ENCODE results near the gene POLR2L.

The POLR2L gene

DNA sequence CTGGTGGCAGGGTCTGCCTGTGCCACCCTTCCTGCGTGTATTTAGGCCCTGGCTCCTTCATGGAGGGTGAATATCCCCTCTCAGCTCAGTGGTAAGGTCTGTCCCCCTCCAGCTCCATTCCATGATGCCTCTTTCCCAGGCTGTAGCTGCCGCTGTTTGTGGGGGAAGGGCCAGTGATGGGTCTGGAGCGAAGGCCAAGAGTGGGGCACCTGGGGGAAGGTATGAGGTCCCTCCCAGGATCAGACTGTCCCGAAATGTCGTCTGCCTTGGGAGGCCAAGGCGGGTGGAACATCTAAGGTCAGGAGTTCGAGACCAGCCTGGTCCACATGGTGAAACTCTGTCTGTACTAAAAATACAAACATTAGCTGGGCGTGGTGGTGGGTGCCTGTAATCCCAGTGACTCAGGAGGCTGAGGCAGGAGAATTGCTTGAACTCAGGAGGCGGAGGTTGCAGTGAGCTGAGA lies 8.4 kb downstream of the POLR2L start:
- peaks cover 90% of the 10 kb centered on the region for H4K20me1 ChIP-seq
- H3K9me3 ChIP-seq = no peaks in the 10 kb centered on the region
- no peak overlapping the region for H3K27ac ChIP-seq
- no peak for TF ChIP-seq Cebpa-rat (IDR thresholded peaks at IDR 0.05)
- H3K9ac ChIP-seq = peak overlapping the region; percentile 81; the same call in 1 of the 2 replicates
- H3K4me2 ChIP-seq = peak overlapping the region; percentile 98
- H3K27me3 ChIP-seq = peaks cover 58% of the 10 kb centered on the region
- peaks cover 63% of the 10 kb centered on the region for H3K4me1 ChIP-seq
- H3K36me3 ChIP-seq = peaks cover 27% of the 10 kb centered on the region
- H3K4me3 ChIP-seq = peak overlapping the region; percentile 79

DNA sequence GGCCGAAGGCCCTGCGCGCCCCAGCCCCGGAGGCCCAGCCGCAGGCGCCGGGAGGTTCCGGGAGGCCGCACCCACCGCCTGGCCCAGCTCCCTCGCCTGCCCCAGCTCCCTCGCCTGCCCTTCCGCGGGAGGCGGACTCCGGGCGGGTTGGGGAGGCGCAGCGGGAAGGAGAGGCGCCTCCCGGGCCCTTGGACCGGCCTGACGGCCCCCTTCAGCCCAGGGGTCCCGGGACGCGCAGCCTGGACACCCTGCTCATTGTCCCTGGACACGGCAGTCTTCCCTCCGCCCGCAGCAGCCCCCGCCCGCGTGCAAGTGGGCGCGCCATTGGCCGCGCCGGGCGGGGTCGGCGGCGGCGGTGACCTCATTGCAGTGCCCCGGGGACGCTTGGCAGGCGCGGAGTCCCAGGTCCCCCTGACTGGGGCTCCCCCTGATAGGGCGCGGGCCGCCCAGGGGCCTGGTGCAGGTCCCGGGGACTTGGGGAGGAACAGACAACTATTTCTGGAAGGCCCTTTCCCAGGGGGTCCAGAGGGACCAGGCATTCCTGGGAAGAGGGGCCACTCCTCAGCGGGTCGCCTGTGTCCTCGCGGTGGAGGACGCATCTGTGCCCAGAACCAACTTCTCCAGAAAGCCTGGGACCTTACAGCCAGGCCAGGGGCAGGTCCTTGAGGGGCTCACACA lies 9.1 kb downstream of the POLR2L start:
- Histone ChIP-seq H3K27me3 (peaks cover 64% of the 10 kb centered on the region), H3K9me3 (no peaks in the 10 kb centered on the region), H3K4me3 (peak overlapping the region; percentile 79), H3K36me3 (peaks cover 21% of the 10 kb centered on the region), H4K20me1 (peaks cover 91% of the 10 kb centered on the region), H3K27ac (peak overlapping the region; percentile 74), H3K4me1 (peaks cover 69% of the 10 kb centered on the region), H3K4me2 (peak overlapping the region; percentile 98), H3K9ac (peak overlapping the region; percentile 81)
- TF ChIP-seq Cebpa-rat (IDR thresholded peaks at IDR 0.05) = no peak

- no peak for TF ChIP-seq Cebpa-rat (IDR thresholded peaks at IDR 0.05)
- Histone ChIP-seq H3K4me3 (peak within 1 kb of the TSS; percentile 79), H3K4me2 (peak within 1 kb of the TSS; percentile 100), H3K4me1 (peaks cover 72% of the 10 kb centered on the region), H3K9me3 (no peaks in the 10 kb centered on the region), H3K27ac (peak within 1 kb of the TSS; percentile 74), H3K9ac (peak within 1 kb of the TSS; percentile 81), H3K27me3 (peaks cover 70% of the 10 kb centered on the region), H3K36me3 (peaks cover 15% of the 10 kb centered on the region), H4K20me1 (peaks cover 92% of the 10 kb centered on the region)
Measured at GRCh38 chr11:832529-833113, 9.7 kb downstream of the POLR2L start, which contains the start of gene CD151. Gene CD151 (plus strand): TSS chr11:832952. CDS start chr11:836070, 3,118 bp downstream.

DNA sequence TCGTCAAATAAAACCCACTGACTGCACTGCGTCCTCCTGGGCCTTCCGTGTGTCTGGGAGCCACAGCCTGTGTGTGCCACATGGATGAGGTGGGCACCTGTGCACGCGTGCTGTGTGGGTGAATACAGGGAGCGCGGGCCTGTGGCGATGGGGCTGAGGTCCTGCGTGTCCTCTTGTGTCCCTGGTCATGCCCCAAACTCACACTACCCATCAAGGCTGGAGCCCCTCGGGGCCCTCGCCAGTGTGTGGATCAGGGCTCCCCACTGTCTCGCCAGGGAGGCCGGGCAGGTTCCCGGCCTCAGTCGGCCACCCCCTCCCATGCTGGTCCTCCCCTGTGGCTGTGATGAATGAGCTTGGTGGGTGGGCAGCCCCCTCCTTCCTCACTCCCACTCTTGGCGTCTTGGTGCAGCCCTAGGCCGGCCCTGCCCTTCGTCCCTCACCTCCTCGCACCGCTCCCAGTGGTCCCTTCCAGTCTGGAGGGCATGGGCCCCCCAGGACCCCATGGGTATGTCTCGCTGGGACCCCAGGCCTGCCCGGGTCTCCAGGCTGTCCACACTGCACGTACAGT lies 10.3 kb downstream of the POLR2L start:
- H3K4me1 ChIP-seq = peaks cover 77% of the 10 kb centered on the region
- no peaks in the 10 kb centered on the region for H3K9me3 ChIP-seq
- H3K27me3 ChIP-seq = peaks cover 76% of the 10 kb centered on the region
- H3K36me3 ChIP-seq = peaks cover 10% of the 10 kb centered on the region
- peaks cover 92% of the 10 kb centered on the region for H4K20me1 ChIP-seq
- peak overlapping the region; percentile 100 for H3K4me2 ChIP-seq
- TF ChIP-seq Cebpa-rat (IDR thresholded peaks at IDR 0.05) = no peak
- H3K27ac ChIP-seq = 0 out of 2 replicates have a peak overlapping the region, but pooled peaks have one; percentile 22
- peak overlapping the region; percentile 53; the same call in 1 of the 2 replicates for H3K9ac ChIP-seq
- H3K4me3 ChIP-seq = peak overlapping the region; percentile 65

DNA sequence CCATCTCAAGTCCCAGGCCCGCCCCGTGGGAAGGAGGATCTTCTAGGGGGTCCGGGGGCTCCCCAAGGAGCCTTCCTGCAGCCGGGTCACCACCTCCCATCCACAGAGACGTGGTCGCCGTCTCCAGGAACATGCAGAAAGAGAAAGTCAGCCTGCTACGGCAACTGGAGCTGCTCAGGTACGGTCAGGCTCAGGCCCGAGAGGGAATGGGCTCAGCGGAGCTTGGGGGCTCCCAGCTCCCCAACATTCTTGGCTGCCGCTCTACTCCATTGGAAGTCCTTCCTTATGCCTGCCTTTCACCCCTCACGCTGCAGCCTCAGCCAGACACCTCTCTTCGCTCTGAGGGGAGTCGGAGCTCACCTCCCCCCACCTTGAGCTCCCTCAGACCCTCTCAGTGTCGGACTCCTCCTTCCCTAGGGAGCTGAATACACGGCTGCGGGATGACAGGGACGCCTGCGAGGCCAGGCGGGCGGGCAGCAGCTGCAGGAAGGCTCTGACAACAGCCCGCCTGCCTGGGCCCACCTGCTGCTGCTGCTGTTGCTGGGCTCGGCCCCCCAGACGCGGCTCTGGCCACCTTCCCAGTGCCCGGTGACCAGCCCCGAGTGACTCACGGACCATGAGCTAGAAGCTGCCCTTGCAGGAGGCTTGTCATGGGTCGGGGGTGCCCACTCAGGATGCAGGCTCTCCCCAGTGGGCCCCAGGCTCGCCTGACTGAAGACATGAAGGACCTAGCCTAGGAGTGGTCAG lies 11.0 kb downstream of the POLR2L start:
- TF ChIP-seq Cebpa-rat (IDR thresholded peaks at IDR 0.05) = no peak
- Histone ChIP-seq H3K4me2 (peak overlapping the region; percentile 100), H3K9ac (no peak overlapping the region), H3K4me1 (peaks cover 85% of the 10 kb centered on the region), H3K4me3 (peak overlapping the region; percentile 64; the same call in 1 of the 2 replicates), H3K9me3 (no peaks in the 10 kb centered on the region), H3K27me3 (peaks cover 84% of the 10 kb centered on the region), H4K20me1 (peaks cover 92% of the 10 kb centered on the region), H3K36me3 (peaks cover 2% of the 10 kb centered on the region), H3K27ac (no peak overlapping the region)

- no peak for TF ChIP-seq Cebpa-rat (IDR thresholded peaks at IDR 0.05)
- peaks cover 92% of the 10 kb centered on the region for H4K20me1 ChIP-seq
- H3K4me2 ChIP-seq = peak overlapping the region; percentile 100
- peaks cover 4% of the 10 kb centered on the region for H3K36me3 ChIP-seq
- H3K27me3 ChIP-seq = peaks cover 91% of the 10 kb centered on the region
- H3K9me3 ChIP-seq = no peaks in the 10 kb centered on the region
- H3K4me1 ChIP-seq = peaks cover 93% of the 10 kb centered on the region
- H3K9ac ChIP-seq = no peak overlapping the region
- H3K27ac ChIP-seq = no peak overlapping the region
- peak overlapping the region; percentile 64 for H3K4me3 ChIP-seq
Measured at GRCh38 chr11:830295-831117, 11.8 kb downstream of the POLR2L start.

DNA sequence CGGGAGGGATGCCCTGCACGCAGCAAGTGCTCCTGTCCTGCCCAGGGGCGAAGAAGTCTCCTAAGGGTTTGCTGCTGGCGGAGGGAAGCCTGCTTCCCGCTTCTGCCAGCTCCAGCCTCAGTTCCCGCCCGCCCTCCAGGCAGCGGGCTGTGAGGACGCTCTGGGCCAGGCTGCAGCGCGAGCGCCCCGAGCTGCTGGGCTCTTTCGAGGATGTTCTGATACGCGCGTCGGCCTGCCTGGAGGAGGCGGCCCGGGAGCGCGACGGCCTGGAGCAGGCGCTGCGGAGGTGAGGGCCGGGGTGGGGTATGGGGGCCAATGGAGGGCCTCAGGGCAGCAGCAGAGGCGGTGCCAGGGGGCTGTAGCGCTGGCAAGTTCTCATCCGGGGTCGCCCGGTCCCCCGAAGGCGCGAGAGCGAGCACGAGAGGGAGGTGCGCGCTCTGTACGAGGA lies 12.5 kb downstream of the POLR2L start:
- 0 out of 2 replicates have a peak overlapping the region, but pooled peaks have one; percentile 38 for H3K9ac ChIP-seq
- H4K20me1 ChIP-seq = peaks cover 93% of the 10 kb centered on the region
- H3K4me1 ChIP-seq = peaks cover 94% of the 10 kb centered on the region
- H3K9me3 ChIP-seq = no peaks in the 10 kb centered on the region
- peak overlapping the region; percentile 100 for H3K4me2 ChIP-seq
- H3K4me3 ChIP-seq = peak overlapping the region; percentile 64
- no peak overlapping the region for H3K27ac ChIP-seq
- TF ChIP-seq Cebpa-rat (IDR thresholded peaks at IDR 0.05) = no peak
- H3K27me3 ChIP-seq = peaks cover 95% of the 10 kb centered on the region
- peaks cover 10% of the 10 kb centered on the region for H3K36me3 ChIP-seq

GRCh38 chr11:829176-829846 lies 13.0 kb downstream of the POLR2L start:
- H3K4me3 ChIP-seq = peak overlapping the region; percentile 64
- peaks cover 93% of the 10 kb centered on the region for H4K20me1 ChIP-seq
- no peak for TF ChIP-seq Cebpa-rat (IDR thresholded peaks at IDR 0.05)
- peaks cover 16% of the 10 kb centered on the region for H3K36me3 ChIP-seq
- no peak overlapping the region for H3K27ac ChIP-seq
- H3K27me3 ChIP-seq = peaks cover 92% of the 10 kb centered on the region
- peak overlapping the region; percentile 100 for H3K4me2 ChIP-seq
- H3K9ac ChIP-seq = peak overlapping the region; percentile 38; the same call in 1 of the 2 replicates
- peaks cover 94% of the 10 kb centered on the region for H3K4me1 ChIP-seq
- no peaks in the 10 kb centered on the region for H3K9me3 ChIP-seq

Measured in BLaER1 (cell line).